ENCODE measurements around the gene DIPK1A. TPM values are rescaled to one million over a fixed set of nuclear protein-coding genes. Genes with fewer than 3 reads are reported as not detected.

DIPK1A gene
- total and polyA plus RNA-seq, 4 experiments from 2014 or later = 14.5 to 29.1 (median 19.9) TPM

DNA sequence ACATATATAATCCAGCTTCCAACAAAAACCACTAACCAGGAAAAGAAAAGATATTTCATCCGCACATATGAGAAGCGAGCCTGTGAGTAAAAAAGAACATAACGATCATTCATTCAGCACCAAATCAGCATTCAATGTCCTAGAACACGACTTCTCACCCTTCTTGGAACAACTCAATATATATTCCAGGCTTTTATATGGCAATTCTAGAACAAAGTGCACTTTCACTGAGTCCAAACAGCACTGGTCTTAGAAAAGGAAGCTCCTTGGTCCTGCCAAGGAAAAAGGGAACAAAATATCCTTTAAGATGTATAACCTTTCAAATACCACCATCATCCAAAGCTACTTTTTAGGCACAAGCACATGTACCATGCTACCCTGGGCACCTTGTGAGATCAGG, 84.9 kb downstream of the DIPK1A start:
- peaks cover 18 to 25% (median 22%) of the 10 kb centered on the region in 4 donors for H3K4me1 Mint-ChIP-seq
- intact Hi-C loops (cut with micrococcal nuclease) = no loop called here
- H3K9me3 Mint-ChIP-seq = peaks cover 0 to 3% (median 1%) of the 10 kb centered on the region in 8 donors
- POLR2A ChIA-PET (ENCODE audit: partially characterized antibody) = interaction anchor here (2.0 kb wide), 1 partner anchor 84 kb away, joined by 10 read pairs; the partner anchor contains the start of gene DIPK1A
- CTCF ChIA-PET (ENCODE audit: partially characterized antibody) = interaction anchor here (0.8 to 3.2 kb wide), 6 partner anchors 11 to 186 kb away, joined by 3 to 20 read pairs (median 4); no protein-coding TSS in a partner anchor
- H3K27me3 ChIP-seq (ENCODE audit: insufficient read depth, low read length) = no peaks in the 10 kb centered on the region
- H3K4me1 ChIP-seq (ENCODE audit: insufficient read depth, low read length) = peaks cover 34% of the 10 kb centered on the region
- H3K36me3 Mint-ChIP-seq = peaks cover 20 to 28% of the 10 kb centered on the region in 2 donors
- H3K9me3 ChIP-seq (ENCODE audit: control insufficient read depth in 1 of 2, low read length in 2 of 2) = no peaks in the 10 kb centered on the region
- H3K4me3 ChIP-seq (ENCODE audit: low read length in 2 of 2) = no peak overlapping the region
- H3K4me3 Mint-ChIP-seq = no peak overlapping the region
- H3K36me3 ChIP-seq (ENCODE audit: insufficient read depth, low read length) = peaks cover 10% of the 10 kb centered on the region
- no peaks in the 10 kb centered on the region for H3K27me3 Mint-ChIP-seq
- no peak overlapping the region for H3K27ac Mint-ChIP-seq
- no peak for DNase-seq
- peak overlapping the region; percentile 4 for H3K27ac ChIP-seq (ENCODE audit: low read depth, low read length)

DNA sequence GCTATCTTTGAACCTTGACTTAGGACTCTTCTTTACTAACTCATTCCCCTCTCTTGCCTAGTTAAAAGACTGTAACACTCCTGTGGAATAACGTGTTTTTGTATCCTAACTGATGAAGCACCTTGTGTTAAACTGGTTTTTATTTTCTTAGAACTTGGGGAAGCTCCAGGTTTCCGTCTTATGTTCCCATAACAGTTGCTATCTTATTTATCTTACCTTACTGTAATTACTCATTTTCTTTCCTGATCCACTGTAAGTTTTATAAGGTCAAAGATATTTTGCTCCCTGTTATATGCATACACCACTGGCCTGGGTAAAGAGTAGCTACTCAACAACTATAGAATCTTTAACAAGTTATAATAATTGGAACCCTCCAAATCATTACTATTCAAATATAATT, 86.3 kb downstream of the DIPK1A start:
- H3K9me3 ChIP-seq (ENCODE audit: control insufficient read depth in 1 of 2, low read length in 2 of 2) = no peaks in the 10 kb centered on the region
- Mint-ChIP-seq H3K4me3 (no peak overlapping the region), H3K4me1 (peaks cover 21 to 33% (median 28%) of the 10 kb centered on the region in 4 donors), H3K36me3 (peaks cover 20 to 32% of the 10 kb centered on the region in 2 donors), H3K9me3 (peaks cover 0 to 3% (median 1%) of the 10 kb centered on the region in 8 donors), H3K27me3 (no peaks in the 10 kb centered on the region), H3K27ac (no peak overlapping the region)
- H3K36me3 ChIP-seq (ENCODE audit: insufficient read depth, low read length) = peaks cover 10% of the 10 kb centered on the region
- DNase-seq = no peak
- peaks cover 33% of the 10 kb centered on the region for H3K4me1 ChIP-seq (ENCODE audit: insufficient read depth, low read length)
- H3K4me3 ChIP-seq (ENCODE audit: low read length in 2 of 2) = no peak overlapping the region
- ChIA-PET POLR2A (ENCODE audit: partially characterized antibody) (no interaction called here), CTCF (ENCODE audit: partially characterized antibody) (interaction anchor here (3.4 kb wide), 1 partner anchor 119 kb away, joined by 11 read pairs; no protein-coding TSS in a partner anchor)
- no peaks in the 10 kb centered on the region for H3K27me3 ChIP-seq (ENCODE audit: insufficient read depth, low read length)
- H3K27ac ChIP-seq (ENCODE audit: low read depth, low read length) = no peak overlapping the region
- intact Hi-C loops (cut with micrococcal nuclease) = no loop called here

DNA sequence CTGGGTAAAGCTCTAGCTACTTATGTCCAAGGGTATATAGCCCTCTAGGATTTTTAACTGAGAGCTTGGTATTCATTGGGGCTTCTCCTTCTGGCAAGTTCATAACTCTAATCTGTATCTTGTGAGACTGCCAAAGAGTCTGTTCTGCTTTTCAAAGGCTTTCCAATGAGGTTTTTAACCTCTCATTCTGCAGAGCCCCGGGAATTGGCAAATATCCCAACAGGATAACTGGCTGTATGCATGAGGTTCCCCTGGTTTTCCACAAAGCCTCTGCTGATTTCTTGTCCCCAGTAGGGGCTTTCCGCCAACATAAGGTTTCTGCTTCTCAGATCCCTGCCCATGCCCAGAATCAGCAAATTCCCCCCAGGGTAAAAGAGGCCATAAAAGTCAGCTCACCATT, 88.5 kb downstream of the DIPK1A start:
- Mint-ChIP-seq H3K4me1 (peaks cover 15 to 26% (median 21%) of the 10 kb centered on the region in 4 donors), H3K9me3 (peaks cover 0 to 3% (median 1%) of the 10 kb centered on the region in 8 donors), H3K27me3 (no peaks in the 10 kb centered on the region), H3K36me3 (peaks cover 22 to 34% of the 10 kb centered on the region in 2 donors), H3K27ac (peak overlapping the region in 1 of 7 donors; percentile 41), H3K4me3 (no peak overlapping the region)
- Histone ChIP-seq H3K27me3 (ENCODE audit: insufficient read depth, low read length) (no peaks in the 10 kb centered on the region), H3K4me1 (ENCODE audit: insufficient read depth, low read length) (peaks cover 16% of the 10 kb centered on the region), H3K4me3 (ENCODE audit: low read length in 2 of 2) (no peak overlapping the region), H3K9me3 (ENCODE audit: control insufficient read depth in 1 of 2, low read length in 2 of 2) (no peaks in the 10 kb centered on the region), H3K27ac (ENCODE audit: low read depth, low read length) (no peak overlapping the region), H3K36me3 (ENCODE audit: insufficient read depth, low read length) (peaks cover 10% of the 10 kb centered on the region)
- intact Hi-C loops (cut with micrococcal nuclease) = no loop called here
- ChIA-PET POLR2A (ENCODE audit: partially characterized antibody) (no interaction called here), CTCF (ENCODE audit: partially characterized antibody) (interaction anchor here (0.9 to 3.4 kb wide), 3 partner anchors 10 to 122 kb away, joined by 3 to 11 read pairs (median 4); no protein-coding TSS in a partner anchor)
- DNase-seq = no peak

DNA sequence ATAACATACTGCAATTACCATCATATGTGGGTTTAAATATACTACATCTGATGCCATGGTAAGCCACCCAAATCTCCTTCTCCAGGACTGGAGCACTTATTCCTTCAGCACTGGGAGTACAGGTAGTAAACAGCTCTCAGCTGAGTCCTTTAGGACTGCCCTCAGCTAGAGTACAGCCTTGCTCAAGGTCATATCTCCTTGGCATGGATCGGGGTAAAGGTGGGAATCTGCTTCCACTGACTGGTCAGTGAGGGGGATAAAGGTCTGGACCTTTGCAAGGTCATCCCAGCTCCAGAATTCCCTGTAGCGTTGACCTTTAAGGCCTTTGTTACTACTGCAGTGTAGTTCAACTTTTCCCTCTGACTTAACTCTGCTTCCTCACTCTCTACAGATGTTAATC, 90.7 kb downstream of the DIPK1A start:
- peak overlapping the region in 1 of 7 donors; percentile 44 for H3K27ac Mint-ChIP-seq
- H3K36me3 ChIP-seq (ENCODE audit: insufficient read depth, low read length) = peaks cover 10% of the 10 kb centered on the region
- peaks cover 0 to 3% (median 1%) of the 10 kb centered on the region in 8 donors for H3K9me3 Mint-ChIP-seq
- no peaks in the 10 kb centered on the region for H3K9me3 ChIP-seq (ENCODE audit: control insufficient read depth in 1 of 2, low read length in 2 of 2)
- POLR2A ChIA-PET (ENCODE audit: partially characterized antibody) = interaction anchor here (1.4 kb wide), 1 partner anchor 12 kb away, joined by 3 read pairs; no protein-coding TSS in a partner anchor
- no peak for DNase-seq
- no peaks in the 10 kb centered on the region for H3K27me3 ChIP-seq (ENCODE audit: insufficient read depth, low read length)
- CTCF ChIA-PET (ENCODE audit: partially characterized antibody) = interaction anchor here (4.7 kb wide), 1 partner anchor 11 kb away, joined by 35 read pairs; no protein-coding TSS in a partner anchor
- H3K4me3 Mint-ChIP-seq = no peak overlapping the region
- no peak overlapping the region for H3K4me3 ChIP-seq (ENCODE audit: low read length in 2 of 2)
- intact Hi-C loops (cut with micrococcal nuclease) = no loop called here
- H3K27me3 Mint-ChIP-seq = no peaks in the 10 kb centered on the region
- no peak overlapping the region for H3K27ac ChIP-seq (ENCODE audit: low read depth, low read length)
- H3K4me1 Mint-ChIP-seq = peaks cover 5 to 17% (median 11%) of the 10 kb centered on the region in 4 donors
- H3K36me3 Mint-ChIP-seq = peaks cover 30% of the 10 kb centered on the region in 2 donors
- H3K4me1 ChIP-seq (ENCODE audit: insufficient read depth, low read length) = no peaks in the 10 kb centered on the region

DNA sequence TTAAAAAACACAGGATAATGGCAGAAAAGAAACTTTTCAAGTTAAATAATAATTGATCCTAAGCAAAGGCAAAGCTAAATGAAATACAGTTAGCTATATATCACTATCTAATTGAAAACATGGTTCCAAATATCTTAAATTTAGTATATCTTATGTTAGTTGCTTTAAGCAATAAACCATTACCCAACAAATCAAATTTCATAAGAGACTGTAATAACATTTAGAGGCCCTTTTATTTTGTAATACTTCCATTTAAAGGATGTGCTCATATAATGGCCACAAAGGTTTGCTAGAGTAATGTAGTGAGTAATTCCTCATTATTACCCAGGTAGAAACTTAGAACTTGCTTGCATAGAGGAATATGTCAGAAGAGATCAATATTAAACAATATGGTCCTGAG, 97.1 kb downstream of the DIPK1A start:
- Mint-ChIP-seq H3K4me1 (peaks cover 4 to 7% (median 4%) of the 10 kb centered on the region in 4 donors), H3K4me3 (no peak overlapping the region), H3K27ac (peak overlapping the region in 3 of 7 donors; percentile 24 to 57 (median 37)), H3K9me3 (no peaks in the 10 kb centered on the region), H3K27me3 (no peaks in the 10 kb centered on the region), H3K36me3 (peaks cover 4 to 10% of the 10 kb centered on the region in 2 donors)
- peaks cover 10% of the 10 kb centered on the region for H3K4me1 ChIP-seq (ENCODE audit: insufficient read depth, low read length)
- ChIA-PET CTCF (ENCODE audit: partially characterized antibody) (interaction anchor here (1.8 to 3.6 kb wide), 7 partner anchors 8 to 130 kb away, joined by 4 to 37 read pairs (median 7); partner anchors contain the start of genes DIPK1A and RPL5), POLR2A (ENCODE audit: partially characterized antibody) (interaction anchor here (1.2 kb wide), 1 partner anchor 96 kb away, joined by 3 read pairs; no protein-coding TSS in a partner anchor)
- no peaks in the 10 kb centered on the region for H3K9me3 ChIP-seq (ENCODE audit: control insufficient read depth in 1 of 2, low read length in 2 of 2)
- H3K27ac ChIP-seq (ENCODE audit: low read depth, low read length) = no peak overlapping the region
- H3K4me3 ChIP-seq (ENCODE audit: low read length in 2 of 2) = no peak overlapping the region
- H3K27me3 ChIP-seq (ENCODE audit: insufficient read depth, low read length) = no peaks in the 10 kb centered on the region
- no peaks in the 10 kb centered on the region for H3K36me3 ChIP-seq (ENCODE audit: insufficient read depth, low read length)
- intact Hi-C loops (cut with micrococcal nuclease) = no loop called here
- DNase-seq = no peak

DNA sequence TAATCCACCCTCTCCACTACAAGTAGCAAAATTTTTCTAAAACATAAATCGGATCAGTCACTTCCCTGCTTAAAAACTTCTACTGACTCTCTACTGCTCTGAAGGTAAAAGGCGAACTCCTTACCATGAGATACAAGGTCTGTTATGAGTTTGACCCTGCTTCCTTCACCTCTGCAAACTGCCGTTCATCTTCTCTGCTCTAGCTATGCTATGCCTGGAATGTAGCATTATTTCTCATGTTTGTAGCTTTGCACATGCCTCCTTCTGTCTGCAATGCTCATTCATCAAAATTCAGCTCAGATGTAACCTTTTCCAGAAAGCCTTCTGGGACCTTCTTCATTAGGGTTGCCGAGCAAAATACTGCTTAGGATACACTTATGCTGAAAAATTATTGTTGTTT, 98.7 kb downstream of the DIPK1A start:
- H3K36me3 ChIP-seq (ENCODE audit: insufficient read depth, low read length) = no peaks in the 10 kb centered on the region
- Mint-ChIP-seq H3K27me3 (no peaks in the 10 kb centered on the region), H3K9me3 (no peaks in the 10 kb centered on the region), H3K4me3 (no peak overlapping the region), H3K27ac (peak overlapping the region in 5 of 7 donors; percentile 3 to 77 (median 23)), H3K4me1 (peaks cover 9 to 13% (median 10%) of the 10 kb centered on the region in 4 donors), H3K36me3 (peaks cover 2 to 7% of the 10 kb centered on the region in 2 donors)
- no peaks in the 10 kb centered on the region for H3K9me3 ChIP-seq (ENCODE audit: control insufficient read depth in 1 of 2, low read length in 2 of 2)
- ChIA-PET CTCF (ENCODE audit: partially characterized antibody) (interaction anchor here (1.8 to 9.4 kb wide), 6 partner anchors 10 to 132 kb away, joined by 4 to 195 read pairs (median 18); partner anchors contain the start of gene DIPK1A), POLR2A (ENCODE audit: partially characterized antibody) (interaction anchor here (3.3 kb wide), 1 partner anchor 98 kb away, joined by 18 read pairs; the partner anchor contains the start of gene DIPK1A)
- no peaks in the 10 kb centered on the region for H3K27me3 ChIP-seq (ENCODE audit: insufficient read depth, low read length)
- intact Hi-C loops (cut with micrococcal nuclease) = no loop called here
- H3K27ac ChIP-seq (ENCODE audit: low read depth, low read length) = no peak overlapping the region
- DNase-seq = no peak
- no peak overlapping the region for H3K4me3 ChIP-seq (ENCODE audit: low read length in 2 of 2)
- peaks cover 15% of the 10 kb centered on the region for H3K4me1 ChIP-seq (ENCODE audit: insufficient read depth, low read length)

DNA sequence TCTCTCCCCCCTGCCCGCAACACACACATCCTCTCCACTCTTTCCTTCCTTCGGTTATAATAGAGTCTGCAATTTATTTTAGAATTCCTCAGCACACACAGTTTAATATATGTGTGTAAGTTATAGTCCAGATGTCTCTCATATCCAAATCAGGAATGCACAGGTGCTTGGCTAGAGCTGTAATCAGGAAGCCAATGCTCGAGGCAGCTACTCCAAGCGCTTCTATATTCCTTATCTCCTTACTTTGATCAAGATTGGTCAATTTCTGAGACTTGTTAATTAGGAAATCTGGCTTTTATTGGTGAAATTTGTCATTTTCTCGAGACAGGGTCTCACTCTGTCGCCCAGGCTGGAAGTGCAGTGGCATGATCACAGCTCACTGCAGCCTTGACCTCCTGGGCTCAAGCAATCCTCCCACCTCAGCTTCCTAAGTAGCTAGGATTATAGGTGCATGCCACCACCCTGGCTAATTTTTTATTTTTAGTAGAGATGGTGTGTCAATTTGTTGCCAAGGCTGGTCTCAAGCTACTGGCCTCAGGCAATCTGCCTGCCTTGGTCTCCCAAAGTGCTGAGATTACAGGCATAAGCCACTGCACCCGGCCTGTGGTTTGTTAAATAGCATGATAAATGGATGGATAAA, 101.7 kb downstream of the DIPK1A start:
- peak overlapping the region; percentile 50 to 89 (median 77) for H3K27ac Mint-ChIP-seq
- H3K27ac ChIP-seq (ENCODE audit: low read depth, low read length) = peak overlapping the region; percentile 6

More for the DNA sequence above, 101.7 kb downstream of the DIPK1A start:
- ChIA-PET CTCF (ENCODE audit: partially characterized antibody) (interaction anchor here (0.7 to 9.8 kb wide), 44 partner anchors 10 to 220 kb away, joined by 3 to 263 read pairs (median 5); partner anchors contain the start of genes DIPK1A and MTF2), POLR2A (ENCODE audit: partially characterized antibody) (interaction anchor here (1.0 to 2.8 kb wide), 7 partner anchors 10 to 219 kb away, joined by 3 to 79 read pairs (median 4); partner anchors contain the start of genes DIPK1A and MTF2)
- Mint-ChIP-seq H3K4me3 (peak overlapping the region; percentile 48 to 81 (median 71)), H3K36me3 (peaks cover 2 to 9% of the 10 kb centered on the region in 2 donors), H3K4me1 (peaks cover 12 to 13% (median 13%) of the 10 kb centered on the region in 4 donors), H3K9me3 (peaks cover 0 to 2% (median 0%) of the 10 kb centered on the region in 8 donors), H3K27me3 (no peaks in the 10 kb centered on the region)
- no peak for DNase-seq
- intact Hi-C loops (cut with micrococcal nuclease) = loop anchor here (1.0 to 5.0 kb wide), 6 partner anchors 91 to 218 kb away; partner anchors contain the start of gene MTF2
- Histone ChIP-seq H3K4me1 (ENCODE audit: insufficient read depth, low read length) (peaks cover 17% of the 10 kb centered on the region), H3K4me3 (ENCODE audit: low read length in 2 of 2) (no peak overlapping the region), H3K36me3 (ENCODE audit: insufficient read depth, low read length) (no peaks in the 10 kb centered on the region), H3K9me3 (ENCODE audit: control insufficient read depth in 1 of 2, low read length in 2 of 2) (no peaks in the 10 kb centered on the region), H3K27me3 (ENCODE audit: insufficient read depth, low read length) (no peaks in the 10 kb centered on the region)
